Measurements from ENCODE around the gene PRDM13.
"Not testable (repeated sequence)": the region's sequence is repeated elsewhere in the genome, so short reads cannot be mapped to it uniquely, and the experiment has no call there.

The PRDM13 gene

DNA sequence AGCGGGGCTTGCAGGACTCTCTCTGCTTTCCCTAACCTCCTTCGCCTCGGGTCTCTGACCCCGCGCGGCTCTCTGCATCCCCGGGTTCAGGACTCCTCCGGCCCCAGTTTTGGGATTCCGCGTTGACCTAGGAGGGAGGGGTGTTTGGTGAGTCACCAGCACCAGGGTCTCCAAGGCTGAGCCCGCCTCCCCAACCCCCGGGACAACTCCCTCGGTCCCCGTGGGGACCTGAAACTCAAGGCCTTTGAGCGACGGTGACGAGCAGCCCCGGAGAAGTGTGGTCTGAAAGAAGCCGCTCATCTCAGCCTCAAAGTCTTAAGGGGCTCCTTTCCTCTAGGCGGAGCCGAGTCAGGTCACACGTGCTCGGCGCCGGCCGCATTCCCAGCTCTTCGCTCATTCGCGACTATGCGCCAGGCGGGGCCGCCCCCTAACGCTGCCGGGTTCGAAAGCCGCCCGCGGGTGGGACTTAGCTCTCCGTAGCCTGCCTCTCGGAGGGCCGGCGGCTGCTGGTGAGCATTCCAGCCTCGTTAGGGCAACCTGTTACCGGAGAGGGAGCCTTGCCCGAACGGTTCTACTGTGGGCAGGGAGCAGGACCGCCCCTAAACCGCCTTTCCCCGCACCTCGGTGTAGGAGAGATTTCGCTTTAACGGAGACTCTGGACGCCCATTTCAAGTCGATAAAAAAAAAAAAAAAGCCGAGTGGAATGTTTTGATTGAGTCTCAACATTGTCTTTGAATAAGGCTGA, 3.0 kb upstream of the PRDM13 start:
- DNase-seq (ENCODE audit: low read depth in 2 of 2), result no peak

DNA sequence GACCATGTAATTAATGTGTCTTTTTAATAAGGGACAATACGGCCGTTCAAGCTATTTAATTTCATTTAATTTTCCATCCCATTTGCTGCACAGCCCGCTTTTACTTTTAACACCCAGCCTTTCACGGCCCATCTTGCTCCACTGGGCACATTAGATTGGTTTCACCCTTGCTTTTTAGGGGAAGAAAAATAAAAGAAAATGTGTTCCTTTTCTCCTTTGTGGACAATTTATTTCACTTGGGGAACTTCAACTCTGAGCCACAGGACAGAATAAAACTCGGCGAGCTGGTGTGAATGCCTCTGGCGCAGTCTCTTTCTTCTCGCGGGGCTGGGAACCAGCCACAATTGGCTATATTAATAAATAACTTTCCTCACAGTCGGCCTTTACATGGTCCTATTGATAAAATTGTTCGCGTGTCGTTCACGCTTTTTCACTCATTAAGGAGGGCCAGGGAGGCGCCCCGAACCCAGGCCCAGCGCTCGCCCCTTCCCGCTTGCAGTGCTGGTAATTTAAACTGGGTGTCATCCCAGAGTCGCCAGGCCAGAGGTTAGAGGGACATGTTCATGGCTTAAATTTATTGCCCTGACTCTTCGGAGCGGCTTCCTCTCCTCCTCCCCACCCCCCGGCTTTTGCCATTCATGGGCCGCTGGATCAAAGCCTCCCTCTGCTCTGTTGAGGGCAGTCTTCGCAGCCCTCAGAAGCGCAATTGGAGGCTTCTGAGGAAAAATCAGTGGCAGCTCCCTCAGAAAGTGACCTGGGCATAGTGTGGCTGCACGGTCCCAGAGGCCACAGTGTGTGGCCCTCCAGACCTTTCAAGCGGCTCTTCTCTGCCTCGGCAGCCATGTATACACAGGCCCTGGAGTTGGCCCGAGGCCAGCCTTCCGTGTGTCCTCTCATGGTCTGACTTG, 2.2 kb upstream of the PRDM13 start:
- DNase-seq (ENCODE audit: low read depth in 2 of 2), result no peak

DNA sequence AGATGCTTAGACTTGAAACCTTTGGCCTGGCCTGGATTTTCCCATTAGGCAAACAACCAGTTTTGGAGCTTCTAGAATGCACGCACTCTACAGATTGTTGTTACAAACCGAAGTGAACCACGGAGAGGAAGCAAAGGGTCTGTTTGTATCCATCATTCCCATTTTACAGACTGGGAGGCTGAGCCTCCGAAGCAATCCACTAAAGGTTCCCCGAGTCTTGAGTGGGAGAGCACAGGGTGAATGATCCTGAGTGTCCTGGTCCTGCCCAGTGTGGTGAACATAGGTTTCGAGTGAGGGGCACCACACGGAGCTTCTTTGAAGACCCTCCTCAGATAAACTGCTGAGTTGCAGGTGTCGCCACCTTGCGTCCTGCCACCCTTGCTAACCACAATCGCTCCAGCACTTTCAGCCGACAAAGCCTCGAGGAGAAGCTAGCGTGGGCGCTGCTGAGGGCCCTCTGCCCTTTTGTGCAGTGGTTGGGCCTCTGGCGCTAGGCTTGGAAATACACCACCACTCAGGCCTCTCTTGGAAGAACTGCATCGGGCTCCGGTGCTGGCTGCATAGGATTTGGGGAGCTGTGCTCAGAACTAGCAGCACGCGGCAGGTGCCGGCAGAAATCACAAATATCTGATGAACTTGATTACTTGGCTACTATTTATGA, 1.4 kb upstream of the PRDM13 start:
- no peak for DNase-seq (ENCODE audit: low read depth in 2 of 2)

DNA sequence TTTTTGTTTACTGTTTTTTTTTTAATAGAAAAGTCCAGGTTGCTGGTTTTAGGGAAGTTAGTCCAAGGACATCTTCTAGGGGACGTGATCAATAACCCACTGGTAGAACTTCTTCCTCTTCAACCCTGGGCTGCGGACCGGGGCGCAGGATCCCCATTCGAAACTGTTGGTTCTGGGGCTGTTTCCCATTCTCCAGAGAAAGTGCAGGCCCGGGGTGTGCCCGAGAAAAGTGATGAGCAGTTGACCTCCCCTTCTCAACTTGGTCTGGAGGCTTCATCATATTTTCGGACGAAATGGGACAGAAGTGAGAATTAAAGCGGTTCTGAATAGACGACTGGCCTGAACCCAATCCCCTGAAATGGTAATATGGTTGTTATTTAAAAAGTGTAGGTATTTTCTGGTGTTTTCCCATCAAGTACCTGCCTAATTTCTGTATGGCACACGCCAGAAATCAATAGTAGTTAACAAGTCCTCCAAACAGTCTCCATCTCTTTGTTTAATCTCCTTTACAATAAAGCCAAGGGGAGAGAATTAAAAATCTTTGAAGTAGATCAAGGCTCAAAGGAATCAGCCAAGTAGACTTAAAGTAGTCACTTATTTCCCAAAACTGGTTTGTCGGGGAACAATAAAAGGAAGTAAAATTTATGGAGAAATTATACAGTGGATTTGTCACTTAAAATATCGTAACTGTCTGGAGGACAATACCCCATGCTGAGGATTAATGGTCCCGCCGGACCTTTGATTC, 550 bp upstream of the PRDM13 start:
- no peak for DNase-seq (ENCODE audit: low read depth in 2 of 2)

DNA sequence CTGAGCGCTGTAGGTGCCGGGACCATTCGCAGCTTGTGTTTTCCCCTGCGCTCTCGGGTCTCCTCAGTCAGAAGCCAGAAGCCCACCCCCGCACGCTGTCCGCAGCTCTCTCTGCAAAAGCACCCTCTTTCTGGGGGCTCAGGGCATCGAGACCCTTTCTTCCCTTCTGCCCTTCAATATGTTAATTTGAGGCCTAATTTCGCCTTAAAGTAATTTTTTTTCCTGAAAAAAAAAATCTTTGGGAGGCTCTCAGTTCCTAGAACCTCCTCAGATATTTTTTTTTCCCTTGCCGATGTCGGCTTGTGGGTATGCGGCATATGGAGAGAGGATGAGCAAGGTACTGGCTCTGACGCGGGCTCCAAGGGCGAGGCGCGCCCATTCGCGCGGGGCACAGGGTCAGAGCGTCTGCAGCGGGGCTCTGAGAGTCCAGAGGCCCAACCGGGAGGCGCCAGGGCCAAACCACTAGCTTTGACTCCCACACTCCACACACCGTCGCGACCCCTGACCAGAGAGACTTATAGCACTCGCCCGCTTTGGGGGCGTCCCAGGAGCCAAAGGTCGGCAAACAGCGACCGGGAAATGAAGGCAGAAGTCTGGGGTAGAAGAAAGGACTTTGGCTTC, 893 bp downstream of the PRDM13 start:
- no peak for DNase-seq (ENCODE audit: low read depth in 2 of 2)

- no peak for DNase-seq (ENCODE audit: low read depth in 2 of 2)
Measured at GRCh38 chr6:99608059-99608885, 1.6 kb downstream of the PRDM13 start.

- no peak for DNase-seq (ENCODE audit: low read depth in 2 of 2)
Measured at GRCh38 chr6:99608886-99609482, 2.4 kb downstream of the PRDM13 start.

GRCh38 chr6:99609905-99610489, 3.4 kb downstream of the PRDM13 start:
- no peak for DNase-seq (ENCODE audit: low read depth in 2 of 2)

- no peak for DNase-seq (ENCODE audit: low read depth in 2 of 2)
Measured at GRCh38 chr6:99611148-99611547, 4.5 kb downstream of the PRDM13 start.

- DNase-seq (ENCODE audit: low read depth in 2 of 2), result no peak
Measured at GRCh38 chr6:99612551-99613408, 6.1 kb downstream of the PRDM13 start.

- no peak for DNase-seq (ENCODE audit: low read depth in 2 of 2)
Measured at GRCh38 chr6:99613409-99613704, 6.7 kb downstream of the PRDM13 start.

GRCh38 chr6:99613705-99614429, 7.2 kb downstream of the PRDM13 start:
- DNase-seq (ENCODE audit: low read depth in 2 of 2), result no peak

DNA sequence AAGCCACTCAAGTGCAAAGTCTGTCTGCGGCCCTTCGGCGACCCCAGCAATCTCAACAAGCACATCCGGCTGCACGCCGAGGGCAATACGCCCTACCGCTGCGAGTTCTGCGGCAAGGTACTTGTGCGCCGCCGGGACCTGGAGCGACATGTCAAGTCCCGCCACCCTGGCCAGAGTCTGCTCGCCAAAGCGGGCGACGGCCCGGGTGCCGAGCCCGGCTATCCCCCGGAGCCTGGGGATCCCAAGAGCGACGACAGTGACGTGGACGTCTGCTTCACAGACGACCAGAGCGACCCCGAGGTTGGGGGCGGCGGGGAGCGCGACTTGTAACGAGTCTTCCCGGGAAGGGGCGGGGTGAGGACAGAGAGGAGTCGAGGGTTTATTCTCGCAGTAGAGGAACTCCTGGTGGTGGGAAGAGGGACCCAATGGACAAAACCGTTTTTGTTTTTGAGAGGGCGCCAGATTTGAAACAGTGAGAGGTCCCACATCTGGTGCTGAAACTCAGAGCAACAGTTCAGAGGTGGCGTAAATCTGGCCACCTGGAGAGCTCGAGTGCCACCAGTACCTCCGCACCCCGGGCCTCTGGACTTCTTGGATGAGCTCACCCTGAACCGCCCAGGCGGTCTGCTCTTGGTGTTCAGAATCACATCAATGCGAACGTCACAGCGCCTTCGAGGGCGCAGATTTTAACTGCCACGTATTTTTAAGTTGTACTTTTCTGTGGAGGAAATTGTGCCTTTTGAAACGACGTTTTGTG, 8.0 kb downstream of the PRDM13 start:
- no peak for DNase-seq (ENCODE audit: low read depth in 2 of 2)

- DNase-seq (ENCODE audit: low read depth in 2 of 2), result no peak
Measured at GRCh38 chr6:99617131-99617530, 10.5 kb downstream of the PRDM13 start.

- no peak for DNase-seq (ENCODE audit: low read depth in 2 of 2)
Measured at GRCh38 chr6:99618649-99619408, 12.2 kb downstream of the PRDM13 start.

DNA sequence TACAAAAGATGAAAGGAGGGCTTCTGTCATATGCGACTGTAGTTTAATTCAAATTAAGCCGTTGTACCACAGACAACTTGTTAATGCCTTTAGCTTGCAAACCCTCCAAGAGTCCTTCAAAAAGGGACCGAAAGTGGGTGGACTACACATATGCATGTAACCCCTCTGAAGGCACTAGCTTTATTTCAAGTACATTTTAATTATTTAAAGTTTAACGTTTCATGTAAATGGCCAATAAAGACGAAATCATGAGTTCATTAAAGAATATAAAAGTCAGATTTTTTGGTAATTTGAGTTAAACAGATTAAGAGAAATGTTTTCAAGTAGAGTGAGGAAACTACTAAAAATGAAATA, 12.8 kb downstream of the PRDM13 start:
- no peak for DNase-seq (ENCODE audit: low read depth in 2 of 2)

DNA sequence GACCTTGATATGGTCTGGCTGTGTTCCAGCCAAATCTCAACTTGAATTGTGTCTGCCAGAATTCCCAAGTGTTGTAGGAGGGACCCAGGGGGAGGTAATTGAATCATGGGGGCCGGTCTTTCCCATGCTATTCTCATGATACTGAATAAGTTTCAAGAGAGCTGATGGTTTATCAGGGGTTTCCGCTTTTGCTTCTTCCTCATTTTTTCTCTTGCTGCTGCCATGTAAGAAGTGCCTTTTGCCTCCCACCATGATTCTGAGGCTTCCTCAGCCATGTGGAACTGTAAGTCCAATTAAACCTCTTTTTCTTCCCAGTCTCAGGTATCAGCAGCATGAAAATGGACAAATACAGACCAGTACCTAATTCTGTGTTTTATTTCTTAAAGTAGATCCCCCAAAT, 15.4 kb downstream of the PRDM13 start:
- DNase-seq (ENCODE audit: low read depth in 2 of 2), result not testable (repeated sequence)
